22Rv1 (cell line): ENCODE data around the gene ADNP2.

Experiments
- ZFX ChIP-seq: fragments of 450-650 bp; IDR thresholded peaks from 2 replicates; pipeline ENCODE4 v1.6.1; 2017; ENCODE audit warnings: antibody characterized with exemption, borderline replicate concordance
- TF ChIP-seq, protein P1 (sequence below): fragments of 450-650 bp; IDR thresholded peaks from 2 replicates; pipeline ENCODE4 v1.5.1; 2017; ENCODE audit warnings: mild to moderate bottlenecking

DNA sequence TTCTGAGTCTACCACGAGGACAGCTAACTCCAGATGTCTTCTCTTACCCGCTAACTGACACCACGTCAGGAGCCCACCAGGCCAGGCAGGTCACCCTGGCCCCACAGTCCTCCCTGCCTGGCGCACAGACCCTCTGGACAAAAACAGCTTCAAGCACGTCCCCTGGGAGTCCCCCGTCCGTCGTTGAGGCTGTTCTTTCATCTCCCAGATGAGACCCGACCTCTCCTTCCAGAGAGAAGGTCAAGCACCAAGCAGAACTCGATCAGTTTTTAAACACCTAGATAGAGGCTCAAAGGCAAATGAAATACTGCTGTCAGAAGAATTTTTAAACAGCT is 80.4 kb downstream of the ADNP2 start:
- TF ChIP-seq, protein P1, sequence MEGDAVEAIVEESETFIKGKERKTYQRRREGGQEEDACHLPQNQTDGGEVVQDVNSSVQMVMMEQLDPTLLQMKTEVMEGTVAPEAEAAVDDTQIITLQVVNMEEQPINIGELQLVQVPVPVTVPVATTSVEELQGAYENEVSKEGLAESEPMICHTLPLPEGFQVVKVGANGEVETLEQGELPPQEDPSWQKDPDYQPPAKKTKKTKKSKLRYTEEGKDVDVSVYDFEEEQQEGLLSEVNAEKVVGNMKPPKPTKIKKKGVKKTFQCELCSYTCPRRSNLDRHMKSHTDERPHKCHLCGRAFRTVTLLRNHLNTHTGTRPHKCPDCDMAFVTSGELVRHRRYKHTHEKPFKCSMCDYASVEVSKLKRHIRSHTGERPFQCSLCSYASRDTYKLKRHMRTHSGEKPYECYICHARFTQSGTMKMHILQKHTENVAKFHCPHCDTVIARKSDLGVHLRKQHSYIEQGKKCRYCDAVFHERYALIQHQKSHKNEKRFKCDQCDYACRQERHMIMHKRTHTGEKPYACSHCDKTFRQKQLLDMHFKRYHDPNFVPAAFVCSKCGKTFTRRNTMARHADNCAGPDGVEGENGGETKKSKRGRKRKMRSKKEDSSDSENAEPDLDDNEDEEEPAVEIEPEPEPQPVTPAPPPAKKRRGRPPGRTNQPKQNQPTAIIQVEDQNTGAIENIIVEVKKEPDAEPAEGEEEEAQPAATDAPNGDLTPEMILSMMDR: no peak
- TF ChIP-seq ZFX: no peak
